Mesenchymal stem cell (in vitro differentiated cells and primary cell): ENCODE measurements around the gene KPNA1.

Experiments
- DNase-seq: peaks from one replicate; pipeline ENCODE4 v3.0.0-alpha.2; 2013
- H2AFZ ChIP-seq: one replicate; pipeline ENCODE4 v1.6.1; 2013; ENCODE audit warnings: low read depth, mild to moderate bottlenecking, control low read depth, inconsistent platforms, low read length, moderate library complexity
- H2AK5ac ChIP-seq: 2 replicates; pipeline ENCODE4 v1.6.1; 2013; ENCODE audit warnings: low read length, moderate library complexity, mild to moderate bottlenecking, inconsistent platforms; ENCODE audit not compliant: severe bottlenecking
- H2BK120ac ChIP-seq: one replicate; pipeline ENCODE4 v1.6.1; 2013; ENCODE audit warnings: low read depth, mild to moderate bottlenecking, inconsistent platforms, low read length, moderate library complexity
- H2BK12ac ChIP-seq, 2 experiments: one replicate each; pipeline ENCODE4 v1.6.1; 2013; ENCODE audit warnings: inconsistent platforms in 2 of 2, low read length in 2 of 2, mild to moderate bottlenecking in 2 of 2, moderate library complexity in 2 of 2, control low read depth in 1 of 2
- H2BK15ac ChIP-seq: one replicate; pipeline ENCODE4 v1.6.1; 2013; ENCODE audit warnings: mild to moderate bottlenecking, low read depth, inconsistent platforms; ENCODE audit not compliant: poor library complexity, severe bottlenecking
- H2BK5ac ChIP-seq: 2 replicates; pipeline ENCODE4 v1.6.1; 2013; ENCODE audit warnings: low read depth, mild to moderate bottlenecking, low read length, control low read depth, inconsistent platforms; ENCODE audit not compliant: poor library complexity, severe bottlenecking
- H3K14ac ChIP-seq, 2 experiments: one replicate each; pipeline ENCODE4 v1.6.1; 2013; ENCODE audit warnings: inconsistent platforms in 2 of 2, low read length in 2 of 2, control low read depth in 1 of 2, mild to moderate bottlenecking in 1 of 2, moderate library complexity in 1 of 2
- H3K18ac ChIP-seq, 2 experiments: one replicate each; pipeline ENCODE4 v1.6.1; 2013; ENCODE audit warnings: inconsistent platforms in 2 of 2, low read length in 2 of 2, control low read depth in 1 of 2, low read depth in 1 of 2, mild to moderate bottlenecking in 1 of 2
- H3K23ac ChIP-seq, 2 experiments: one replicate each; pipeline ENCODE4 v1.6.1; 2013; ENCODE audit warnings: inconsistent platforms in 2 of 2, low read length in 2 of 2, mild to moderate bottlenecking in 2 of 2, moderate library complexity in 2 of 2, control low read depth in 1 of 2
- H3K27ac ChIP-seq: 2 replicates; pipeline ENCODE4 v1.5.1; 2013; ENCODE audit warnings: mild to moderate bottlenecking, moderate library complexity, low read length, control low read depth, inconsistent platforms; ENCODE audit not compliant: poor library complexity, severe bottlenecking
- H3K27me3 ChIP-seq, 2 experiments: 2 replicates each; pipeline versions ENCODE4 v1.6.1 to v1.7.0; 2013; ENCODE audit warnings: low read length in 2 of 2, mild to moderate bottlenecking in 2 of 2, moderate library complexity in 2 of 2, control low read depth in 1 of 2, inconsistent platforms in 1 of 2; ENCODE audit not compliant: control insufficient read depth in 1 of 2, insufficient read depth in 1 of 2
- H3K36me3 ChIP-seq, 2 experiments: 2 replicates each; pipeline versions ENCODE4 v1.6.1 to v1.7.0; 2013; ENCODE audit warnings: low read length in 2 of 2, control low read depth in 1 of 2, inconsistent platforms in 1 of 2, low read depth in 1 of 2, mild to moderate bottlenecking in 1 of 2; ENCODE audit not compliant: insufficient read depth in 2 of 2, control insufficient read depth in 1 of 2
- H3K4ac ChIP-seq, 2 experiments: one replicate each; pipeline ENCODE4 v1.6.1; 2013; ENCODE audit warnings: inconsistent platforms in 2 of 2, low read length in 2 of 2, mild to moderate bottlenecking in 2 of 2, moderate library complexity in 2 of 2, control low read depth in 1 of 2, low read depth in 1 of 2
- H3K4me1 ChIP-seq: 2 replicates; pipeline ENCODE4 v1.6.1; 2013; ENCODE audit warnings: low read depth, low read length, control low read depth; ENCODE audit not compliant: control insufficient read depth, insufficient read depth
- H3K4me2 ChIP-seq: 2 replicates; pipeline ENCODE4 v1.6.1; 2013; ENCODE audit warnings: low read length, mild to moderate bottlenecking, inconsistent platforms; ENCODE audit not compliant: poor library complexity, severe bottlenecking
- H3K4me3 ChIP-seq, 2 experiments: 2 replicates each; pipeline versions ENCODE4 v1.5.1 to v1.7.0; 2013; ENCODE audit warnings: low read length in 2 of 2, mild to moderate bottlenecking in 2 of 2, control low read depth in 1 of 2, low read depth in 1 of 2; ENCODE audit not compliant: insufficient read depth in 1 of 2
- H3K79me1 ChIP-seq: replicated peaks from 2 replicates; pipeline ENCODE4 v1.6.1; 2013; ENCODE audit warnings: mild to moderate bottlenecking, control low read depth, low read length, inconsistent platforms; ENCODE audit not compliant: poor library complexity, severe bottlenecking
- H3K9ac ChIP-seq: 2 replicates; pipeline ENCODE4 v1.7.0; 2013; ENCODE audit warnings: mild to moderate bottlenecking, low read length, moderate library complexity
- H3K9me3 ChIP-seq: 2 replicates; pipeline ENCODE4 v1.7.0; 2013; ENCODE audit warnings: mild to moderate bottlenecking, low read length; ENCODE audit not compliant: control insufficient read depth
- H4K8ac ChIP-seq: one replicate; pipeline ENCODE4 v1.6.1; 2013; ENCODE audit warnings: inconsistent platforms, mild to moderate bottlenecking, low read length, moderate library complexity
- H4K91ac ChIP-seq: one replicate; pipeline ENCODE4 v1.6.1; 2013; ENCODE audit warnings: mild to moderate bottlenecking, low read length, inconsistent platforms
- WGBS: methylation state at CpG from one replicate; pipeline ENCODE4 v1.1.7; 2013; ENCODE audit warnings: mixed read lengths; 5-methylcytosine and 5-hydroxymethylcytosine counted together

The KPNA1 gene

DNA sequence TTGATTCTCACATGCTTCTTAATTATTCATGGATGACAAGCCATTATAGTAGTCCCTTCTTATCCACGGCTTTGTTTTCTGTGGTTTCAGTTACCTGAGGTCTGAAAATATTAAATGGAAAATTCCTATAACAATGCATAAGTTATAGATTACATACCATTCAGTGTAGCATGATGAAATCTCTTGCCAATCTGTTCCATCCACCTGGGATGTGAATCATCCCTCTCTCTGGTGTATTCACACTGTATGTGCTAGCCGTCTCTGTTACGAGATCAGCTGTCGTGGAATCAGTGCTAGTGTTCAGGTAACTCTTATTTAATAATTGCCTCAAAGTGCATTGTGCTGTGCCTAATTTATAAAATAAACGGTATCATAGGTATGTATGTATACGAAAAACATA lies 104.1 kb downstream of the KPNA1 start:
- no peak overlapping the region for H2AFZ ChIP-seq
- H3K4me3 ChIP-seq = no peak overlapping the region
- H3K4me2 ChIP-seq = no peak overlapping the region
- H4K8ac ChIP-seq = no peak overlapping the region
- H4K91ac ChIP-seq = no peak overlapping the region
- H3K9me3 ChIP-seq = no peaks in the 10 kb centered on the region
- H3K27ac ChIP-seq = no peak overlapping the region
- DNase-seq = no peak
- no peak overlapping the region for H2BK12ac ChIP-seq
- H3K27me3 ChIP-seq = no peaks in the 10 kb centered on the region
- peaks cover 1% of the 10 kb centered on the region for H3K4me1 ChIP-seq
- peaks cover 17% of the 10 kb centered on the region for H3K79me1 ChIP-seq
- no peak overlapping the region for H3K4ac ChIP-seq
- no peak overlapping the region for H3K18ac ChIP-seq
- H3K23ac ChIP-seq = no peak overlapping the region
- H2AK5ac ChIP-seq = no peak overlapping the region
- no peak overlapping the region for H2BK5ac ChIP-seq
- no peak overlapping the region for H2BK15ac ChIP-seq
- no peak overlapping the region for H2BK120ac ChIP-seq
- H3K9ac ChIP-seq = no peak overlapping the region
- 99% methylated on average over 5 of the region's 6 CpGs for WGBS
- H3K36me3 ChIP-seq = peaks cover 13 to 77% of the 10 kb centered on the region in 2 experiments
- H3K14ac ChIP-seq = no peak overlapping the region

DNA sequence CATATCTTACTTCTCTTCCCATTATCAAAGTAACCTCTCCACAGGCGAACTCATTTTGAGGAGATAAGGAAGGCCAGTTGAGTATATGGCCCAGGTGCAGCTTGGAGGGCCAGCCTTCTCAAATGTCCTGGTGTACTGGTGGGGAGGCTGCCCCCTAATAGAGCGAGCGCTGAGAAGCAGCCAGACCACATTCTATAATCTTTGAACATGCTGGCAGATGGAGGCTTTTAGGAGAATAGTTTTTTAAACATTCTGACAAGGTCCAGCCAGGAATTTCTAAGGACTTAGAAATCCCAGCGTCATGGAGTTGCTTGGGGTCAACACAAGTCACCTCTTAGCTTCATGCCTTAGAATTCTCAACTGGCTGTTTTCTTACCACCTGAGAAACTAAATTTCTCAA lies 104.6 kb downstream of the KPNA1 start:
- Histone ChIP-seq H3K18ac (no peak overlapping the region), H2AFZ (no peak overlapping the region)

DNA sequence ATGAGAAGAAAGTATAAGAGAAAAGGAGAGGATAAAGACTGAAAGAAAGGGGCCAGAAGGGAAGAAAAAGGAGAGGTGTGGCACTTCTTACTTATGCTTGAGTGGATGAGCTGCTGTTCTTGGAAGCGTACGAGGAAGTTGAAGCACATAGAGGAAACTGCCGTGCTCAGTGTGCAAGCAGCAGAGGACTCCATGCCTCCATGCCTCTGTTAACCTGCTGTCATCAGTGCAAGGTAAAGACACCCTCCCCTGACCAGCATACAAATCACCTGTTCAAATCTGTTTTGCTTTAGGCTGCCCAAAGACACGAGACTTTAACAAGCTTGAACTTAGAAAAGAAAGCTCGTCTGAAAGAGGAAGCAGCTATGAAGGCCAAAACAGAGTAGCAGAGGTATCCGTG lies 105.3 kb downstream of the KPNA1 start:
- H2BK120ac ChIP-seq = no peak overlapping the region
- H3K79me1 ChIP-seq = peaks cover 10% of the 10 kb centered on the region
- H3K18ac ChIP-seq = no peak overlapping the region
- H3K4me3 ChIP-seq = no peak overlapping the region
- no peak overlapping the region for H2AFZ ChIP-seq
- no peak overlapping the region for H2AK5ac ChIP-seq
- no peak overlapping the region for H3K4me2 ChIP-seq
- H4K8ac ChIP-seq = no peak overlapping the region
- DNase-seq = no peak
- H3K14ac ChIP-seq = no peak overlapping the region
- H3K9ac ChIP-seq = no peak overlapping the region
- 95% methylated on average over 6 of the region's 6 CpGs for WGBS
- no peak overlapping the region for H2BK15ac ChIP-seq
- H2BK12ac ChIP-seq = no peak overlapping the region
- H3K27ac ChIP-seq = no peak overlapping the region
- no peaks in the 10 kb centered on the region for H3K27me3 ChIP-seq
- no peaks in the 10 kb centered on the region for H3K9me3 ChIP-seq
- H4K91ac ChIP-seq = no peak overlapping the region
- H3K36me3 ChIP-seq = peaks cover 17 to 88% of the 10 kb centered on the region in 2 experiments
- H3K4me1 ChIP-seq = no peaks in the 10 kb centered on the region
- H2BK5ac ChIP-seq = no peak overlapping the region
- no peak overlapping the region for H3K4ac ChIP-seq
- H3K23ac ChIP-seq = no peak overlapping the region

More for the DNA sequence above, 104.6 kb downstream of the KPNA1 start:
- WGBS = 97% methylated on average over 3 of the region's 4 CpGs
- DNase-seq = no peak
- H2BK120ac ChIP-seq = no peak overlapping the region
- no peak overlapping the region for H4K8ac ChIP-seq
- H3K9ac ChIP-seq = no peak overlapping the region
- H3K27me3 ChIP-seq = no peaks in the 10 kb centered on the region
- peaks cover 13 to 82% of the 10 kb centered on the region in 2 experiments for H3K36me3 ChIP-seq
- no peak overlapping the region for H3K4ac ChIP-seq
- H2BK5ac ChIP-seq = no peak overlapping the region
- no peak overlapping the region for H3K23ac ChIP-seq
- H3K14ac ChIP-seq = no peak overlapping the region
- no peak overlapping the region for H2BK15ac ChIP-seq
- no peak overlapping the region for H4K91ac ChIP-seq
- H3K9me3 ChIP-seq = no peaks in the 10 kb centered on the region
- H3K4me1 ChIP-seq = no peaks in the 10 kb centered on the region
- peaks cover 13% of the 10 kb centered on the region for H3K79me1 ChIP-seq
- H3K4me2 ChIP-seq = no peak overlapping the region
- no peak overlapping the region for H3K27ac ChIP-seq
- no peak overlapping the region for H3K4me3 ChIP-seq
- no peak overlapping the region for H2BK12ac ChIP-seq
- H2AK5ac ChIP-seq = no peak overlapping the region

DNA sequence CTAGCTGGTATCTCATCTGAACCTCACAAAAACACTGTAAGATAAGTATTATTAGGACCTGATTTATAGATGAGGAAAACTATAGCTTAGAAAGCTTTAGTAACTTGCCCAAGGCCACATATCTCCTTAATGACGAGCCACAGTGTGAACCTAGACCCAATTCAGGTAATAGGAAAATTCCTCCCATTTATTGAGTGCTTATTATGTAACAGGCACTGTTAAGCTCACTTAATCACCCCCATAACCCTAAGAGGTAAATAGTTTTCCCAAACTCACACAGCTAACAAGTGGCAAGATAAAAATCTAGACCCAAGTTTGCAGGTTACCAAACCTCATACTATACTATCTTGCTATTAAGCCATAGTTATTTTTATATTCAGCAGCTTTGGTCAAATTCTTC lies 106.8 kb downstream of the KPNA1 start:
- Histone ChIP-seq H3K9ac (no peak overlapping the region), H3K9me3 (no peaks in the 10 kb centered on the region), H2BK12ac (no peak overlapping the region), H3K4me3 (no peak overlapping the region), H3K4me2 (no peak overlapping the region), H4K8ac (no peak overlapping the region), H3K79me1 (peaks cover 7% of the 10 kb centered on the region), H3K4ac (no peak overlapping the region), H3K4me1 (no peaks in the 10 kb centered on the region), H2AK5ac (no peak overlapping the region), H2BK120ac (no peak overlapping the region), H3K27me3 (no peaks in the 10 kb centered on the region), H3K23ac (no peak overlapping the region), H3K27ac (no peak overlapping the region), H2BK5ac (no peak overlapping the region), H3K18ac (no peak overlapping the region), H2AFZ (no peak overlapping the region), H3K14ac (no peak overlapping the region), H2BK15ac (no peak overlapping the region), H3K36me3 (peaks cover 17 to 92% of the 10 kb centered on the region in 2 experiments), H4K91ac (no peak overlapping the region)
- DNase-seq = no peak
- WGBS = 74% methylated on average over 1 of the region's 1 CpG
